IMR-90 (cell line): Measurements from ENCODE around the gene POLR2M. TPM values are rescaled to one million over a fixed set of nuclear protein-coding genes. Genes with fewer than 3 reads are reported as not detected.

Experiments used
- ATAC-seq: fragments of 200-7000 bp; cut with Tn5 transposase; 2 replicates; pipeline ENCODE4 v1.9.1; 2020; ENCODE audit warnings: low read depth, mild to moderate bottlenecking, moderate library complexity
- BruUV-seq: library from RNA; stranded (reverse); fragments of 400-500 nt; replicated peaks from 2 replicates; lab custom pipeline; 2021; lab: Mats Ljungman, UMichigan
- CTCF ChIA-PET: fragments of 300-600 bp; formaldehyde crosslinking; extraction: SDS; loops from one replicate; lab custom pipeline; 2021; ENCODE audit warnings: antibody characterized with exemption; lab: Yijun Ruan, JAX
- POLR2A ChIA-PET: fragments of 300-600 bp; sonication (Branson Sonifier 250); formaldehyde crosslinking; loops from one replicate; lab custom pipeline; 2022; ENCODE audit warnings: antibody characterized with exemption; ENCODE audit not compliant: unreplicated experiment; lab: Charles Lee
- DNase-seq: peaks from one replicate; pipeline ENCODE4 v3.0.0; 2013
- H2AFZ ChIP-seq: replicated peaks from 2 replicates; pipeline ENCODE3; 2013; ENCODE audit warnings: low read length, mild to moderate bottlenecking; ENCODE audit not compliant: poor library complexity
- H2AK5ac ChIP-seq: 2 replicates; pipeline ENCODE4 v1.6.1; 2013; ENCODE audit warnings: low read depth, low read length, inconsistent platforms
- H2AK9ac ChIP-seq: replicated peaks from 2 replicates; pipeline ENCODE3; 2013; ENCODE audit warnings: mild to moderate bottlenecking, low read depth, low read length, moderate library complexity; ENCODE audit not compliant: poor library complexity
- H2BK120ac ChIP-seq: 2 replicates; pipeline ENCODE4 v1.6.1; 2013; ENCODE audit warnings: low read depth, low read length, inconsistent platforms
- H2BK15ac ChIP-seq: 3 replicates; pipeline ENCODE4 v1.6.1; 2013; ENCODE audit warnings: low read depth, low read length, inconsistent platforms
- H2BK20ac ChIP-seq: 2 replicates; pipeline ENCODE4 v1.6.1; 2013; ENCODE audit warnings: low read depth, mild to moderate bottlenecking, inconsistent platforms, low read length, moderate library complexity
- H2BK5ac ChIP-seq: 2 replicates; pipeline ENCODE4 v1.6.1; 2013; ENCODE audit warnings: mild to moderate bottlenecking, low read depth, low read length, inconsistent platforms; ENCODE audit not compliant: poor library complexity, severe bottlenecking
- H3K14ac ChIP-seq: replicated peaks from 2 replicates; pipeline ENCODE4 v1.6.1; 2013; ENCODE audit warnings: low read depth, low read length, inconsistent platforms
- H3K18ac ChIP-seq: 2 replicates; pipeline ENCODE4 v1.6.1; 2013; ENCODE audit warnings: low read depth, low read length, control low read depth
- H3K23ac ChIP-seq: 2 replicates; pipeline ENCODE4 v1.6.1; 2013; ENCODE audit warnings: low read depth, low read length, inconsistent platforms
- H3K27ac ChIP-seq: 2 replicates; pipeline ENCODE4 v1.5.1; 2013; ENCODE audit warnings: mild to moderate bottlenecking, control low read depth, low read length; ENCODE audit not compliant: insufficient read depth
- H3K27me3 ChIP-seq: 2 replicates; pipeline ENCODE4 v1.6.1; 2013; ENCODE audit warnings: low read length; ENCODE audit not compliant: control insufficient read depth, insufficient read depth
- H3K36me3 ChIP-seq: 2 replicates; pipeline ENCODE4 v1.6.1; 2013; ENCODE audit warnings: low read length, mixed read lengths; ENCODE audit not compliant: control insufficient read depth, insufficient read depth
- H3K4ac ChIP-seq: 2 replicates; pipeline ENCODE4 v1.6.1; 2013; ENCODE audit warnings: low read depth, low read length, inconsistent platforms
- H3K4me1 ChIP-seq: 2 replicates; pipeline ENCODE4 v1.6.1; 2013; ENCODE audit warnings: low read length, mixed read lengths; ENCODE audit not compliant: control insufficient read depth, insufficient read depth
- H3K4me2 ChIP-seq: 2 replicates; pipeline ENCODE4 v1.6.1; 2013; ENCODE audit warnings: low read depth, mild to moderate bottlenecking, control low read depth, low read length, moderate library complexity
- H3K4me3 ChIP-seq: 2 replicates; pipeline ENCODE4 v1.5.1; 2013; ENCODE audit warnings: low read depth, mild to moderate bottlenecking, control low read depth, low read length, moderate library complexity; ENCODE audit not compliant: insufficient read depth
- H3K56ac ChIP-seq: 2 replicates; pipeline ENCODE4 v1.6.1; 2013; ENCODE audit warnings: low read length, inconsistent platforms; ENCODE audit not compliant: insufficient read depth; ENCODE audit errors: extremely low read depth
- H3K79me1 ChIP-seq, 2 experiments: 2 replicates each; pipeline ENCODE4 v1.6.1; 2013; ENCODE audit warnings: low read length in 2 of 2, inconsistent platforms in 1 of 2, low read depth in 1 of 2
- H3K9ac ChIP-seq: 2 replicates; pipeline ENCODE4 v1.6.1; 2013; ENCODE audit warnings: low read depth, low read length, control low read depth
- H3K9me1 ChIP-seq: 2 replicates; pipeline ENCODE4 v1.6.1; 2013; ENCODE audit warnings: low read length, inconsistent platforms; ENCODE audit not compliant: insufficient read depth
- H3K9me3 ChIP-seq: 2 replicates; pipeline ENCODE4 v1.6.1; 2013; ENCODE audit warnings: low read length; ENCODE audit not compliant: control insufficient read depth, insufficient read depth
- H4K20me1 ChIP-seq: 2 replicates; pipeline ENCODE4 v1.6.1; 2013; ENCODE audit warnings: low read length, inconsistent platforms; ENCODE audit not compliant: insufficient read depth
- H4K5ac ChIP-seq: 2 replicates; pipeline ENCODE4 v1.6.1; 2013; ENCODE audit warnings: mild to moderate bottlenecking, low read depth, low read length, control low read depth
- H4K8ac ChIP-seq, 2 experiments: 2 replicates each; pipeline ENCODE4 v1.6.1; 2013; ENCODE audit warnings: low read depth in 2 of 2, low read length in 2 of 2, control low read depth in 1 of 2, inconsistent platforms in 1 of 2
- H4K91ac ChIP-seq: 2 replicates; pipeline ENCODE4 v1.6.1; 2013; ENCODE audit warnings: low read depth, low read length, inconsistent platforms; ENCODE audit not compliant: insufficient read depth
- BHLHE40 ChIP-seq: fragments of 150-350 bp; IDR thresholded peaks from 2 replicates; pipeline ENCODE4 v1.6.1; 2016; ENCODE audit warnings: mild to moderate bottlenecking, low read depth, low read length
- MXI1 ChIP-seq: IDR thresholded peaks from 2 replicates; pipeline ENCODE4 v1.6.1; 2012; ENCODE audit warnings: low read depth, mild to moderate bottlenecking, low read length, moderate library complexity, borderline replicate concordance
- SMC3 ChIP-seq: fragments of 150-350 bp; IDR thresholded peaks from 2 replicates; pipeline ENCODE4 v1.6.1; 2016; ENCODE audit warnings: low read depth, mild to moderate bottlenecking, antibody characterized with exemption, low read length, moderate library complexity
- WGBS, 2 experiments: methylation state at CpG; one replicate each; pipeline versions ENCODE4 v1.1.5 to v1.1.7; 2013; ENCODE audit warnings: missing lambda C conversion rate in 2 of 2; ENCODE audit not compliant: insufficient read length in 1 of 2; ENCODE audit errors: extremely low coverage in 2 of 2; 5-methylcytosine and 5-hydroxymethylcytosine counted together
- dilution Hi-C: fragments of 300-500 bp; cut with HindIII; formaldehyde crosslinking; loops from one replicate; pipeline ENCODE4 v1.14.3; 2018; ENCODE audit warnings: low sequenced_read_pairs; ENCODE audit not compliant: unreplicated experiment
- in situ Hi-C: fragments of 300-500 bp; cut with MboI; formaldehyde crosslinking; loops from 3 replicates; pipeline ENCODE4 v1.14.3; 2019; ENCODE audit warnings: low sequenced_read_pairs, inconsistent platforms, mixed read lengths
- intact Hi-C: fragments of 100-400 bp; cut with micrococcal nuclease; formaldehyde crosslinking; loops from 2 replicates; pipeline ENCODE4 v1.10.0; 2022
- polyA plus RNA-seq, 3 experiments: library from polyadenylated mRNA; depleted of rRNA; stranded (reverse); fragments of >200 nt; gene quantifications; 2 replicates each; pipeline ENCODE4 v1.2.3, GENCODE V29; 2012; ENCODE audit warnings: low replicate concordance in 1 of 3
- total RNA-seq: library from RNA; depleted of rRNA; stranded (reverse); fragments of >200 nt; gene quantifications from 2 replicates; pipeline ENCODE4 v1.2.3, GENCODE V29; 2012; rRNA removed

POLR2M gene
- total and polyA plus RNA-seq, 2 of the 4 experiments (the other 2 are of a cell fraction) = 60.8 to 117 TPM

DNA sequence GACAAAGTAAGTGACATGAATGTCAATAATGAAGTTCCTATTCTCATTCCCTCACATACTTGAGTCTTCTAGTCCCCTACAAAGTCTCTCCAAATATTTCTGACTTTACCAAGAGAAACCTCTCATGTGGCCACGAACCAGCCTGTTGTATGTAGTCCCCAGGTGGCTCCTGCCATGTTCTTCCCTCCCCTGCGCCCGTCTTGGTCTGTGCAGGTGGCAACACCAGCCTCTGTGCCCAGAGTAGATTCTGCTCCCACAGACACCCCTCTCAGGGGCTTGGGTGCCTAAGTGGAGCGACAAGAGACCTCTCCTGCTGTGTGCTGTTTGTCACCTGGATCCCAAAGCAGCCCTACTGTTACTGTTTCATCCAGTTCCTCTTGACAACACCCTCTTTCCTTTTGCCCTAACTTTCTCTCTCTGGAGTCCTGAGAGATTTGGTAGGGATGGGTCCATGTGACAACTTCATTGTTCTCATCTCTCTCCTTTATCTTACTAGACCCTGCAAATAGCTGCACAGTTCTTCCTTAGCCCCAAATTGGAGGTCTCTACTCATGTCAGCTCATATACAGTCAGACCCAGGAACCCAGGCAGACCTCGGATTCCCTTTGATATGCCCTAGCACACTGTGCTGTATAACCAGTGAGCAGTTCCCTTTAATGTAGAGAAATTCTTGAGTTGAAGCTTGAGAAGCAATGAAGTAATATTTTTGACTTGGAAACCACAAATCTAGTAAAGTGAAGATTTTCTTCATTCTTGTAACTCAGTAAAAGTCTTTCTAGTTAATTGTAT, 56.9 kb downstream of the POLR2M start:
- no TSS peak for BruUV-seq
- dilution Hi-C loops = no loop called here
- intact Hi-C loops = no loop called here

More for the DNA sequence above, 56.9 kb downstream of the POLR2M start:
- Histone ChIP-seq H3K9me1 (no peaks in the 10 kb centered on the region), H4K91ac (no peak overlapping the region), H4K20me1 (no peaks in the 10 kb centered on the region), H3K27ac (no peak overlapping the region), H2BK5ac (no peak overlapping the region), H3K4me2 (no peak overlapping the region), H3K36me3 (no peaks in the 10 kb centered on the region), H3K4me1 (no peaks in the 10 kb centered on the region), H3K9ac (no peak overlapping the region), H3K56ac (no peak overlapping the region), H3K9me3 (no peaks in the 10 kb centered on the region), H3K4ac (no peak overlapping the region), H2BK120ac (no peak overlapping the region), H2AFZ (no peak overlapping the region), H3K27me3 (peaks cover 4% of the 10 kb centered on the region; the same call in 1 of the 2 replicates), H2AK5ac (no peak overlapping the region), H4K5ac (no peak overlapping the region), H3K23ac (no peak overlapping the region), H4K8ac (no peak overlapping the region), H3K14ac (no peak overlapping the region), H2BK15ac (no peak overlapping the region), H3K4me3 (no peak overlapping the region), H2AK9ac (no peak overlapping the region), H3K79me1 (no peaks in the 10 kb centered on the region), H3K18ac (no peak overlapping the region), H2BK20ac (no peak overlapping the region)
- in situ Hi-C loops = no loop called here
- ATAC-seq = no peak
- 20% methylated on average over 1 of the region's 5 CpGs; no CpG with 5 or more reads in 1 of the 2 experiments for WGBS, 2 experiments
- DNase-seq = no peak
- ChIA-PET POLR2A (no interaction called here), CTCF (no interaction called here)
- TF ChIP-seq MXI1 (no peak), SMC3 (no peak), BHLHE40 (no peak)

Other genes with a start within 250 kb of the POLR2M start
- not detected in 2 replicates for gene MYZAP, start 114.8 kb upstream of the POLR2M start, total RNA-seq
- gene MYZAP, start 114.8 kb upstream of the POLR2M start, polyA plus RNA-seq (2012; rRNA removed) = not detected in 2 replicates